Stimulated activated CD4-positive, alpha-beta T cell treated with anti-CD3 and anti-CD28 coated beads, Interleukin-4, amount 100 ng/mL, for 48 hours (primary cell): Measurements from ENCODE around the gene SAXO2.
"Not testable (repeated sequence)": the region's sequence is repeated elsewhere in the genome, so short reads cannot be mapped to it uniquely, and the experiment has no call there.

ENCODE experiments used
- DNase-seq, 2 donors: peaks; one replicate each; pipeline ENCODE4 v3.0.0-alpha.2; 2020; ENCODE audit warnings: low read depth in 2 of 2

Gene SAXO2

DNA sequence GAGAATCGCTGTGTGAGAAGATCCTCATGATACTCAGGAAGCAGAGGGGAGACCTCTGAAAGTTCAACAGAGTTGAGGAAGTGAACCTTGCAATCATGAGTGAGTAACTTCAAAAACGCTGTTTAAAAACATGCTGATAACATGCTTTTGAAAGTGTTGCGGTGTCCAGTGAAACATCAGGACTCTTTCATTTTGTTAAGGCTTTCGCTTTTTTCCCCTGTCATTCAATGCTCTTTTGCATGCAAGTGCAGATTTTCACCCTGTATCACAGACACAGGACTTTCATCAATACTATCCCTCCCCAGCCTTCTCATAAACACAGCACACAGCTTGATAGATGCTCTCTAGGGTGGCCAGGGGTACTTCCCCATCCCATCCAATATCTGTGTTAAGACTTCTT, 23.9 kb downstream of the SAXO2 start:
- DNase-seq: not testable (repeated sequence)

DNA sequence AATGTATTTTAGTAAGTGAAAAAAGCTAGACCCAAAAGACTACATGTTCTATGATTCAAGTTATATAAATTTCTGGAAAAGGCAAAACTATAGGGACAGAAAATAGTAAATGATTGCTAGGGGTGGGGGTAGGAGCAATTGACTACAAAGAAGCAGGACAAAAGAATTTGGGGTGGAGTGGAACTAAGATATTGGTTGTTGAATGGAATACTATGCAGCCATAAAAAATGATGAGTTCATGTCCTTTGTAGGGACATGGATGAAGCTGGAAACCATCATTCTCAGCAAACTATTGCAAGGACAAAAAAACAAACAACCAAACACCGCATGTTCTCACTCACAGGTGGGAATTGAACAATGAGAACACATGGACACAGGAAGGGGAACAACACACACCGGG, 25.6 kb downstream of the SAXO2 start:
- not testable (repeated sequence) for DNase-seq

DNA sequence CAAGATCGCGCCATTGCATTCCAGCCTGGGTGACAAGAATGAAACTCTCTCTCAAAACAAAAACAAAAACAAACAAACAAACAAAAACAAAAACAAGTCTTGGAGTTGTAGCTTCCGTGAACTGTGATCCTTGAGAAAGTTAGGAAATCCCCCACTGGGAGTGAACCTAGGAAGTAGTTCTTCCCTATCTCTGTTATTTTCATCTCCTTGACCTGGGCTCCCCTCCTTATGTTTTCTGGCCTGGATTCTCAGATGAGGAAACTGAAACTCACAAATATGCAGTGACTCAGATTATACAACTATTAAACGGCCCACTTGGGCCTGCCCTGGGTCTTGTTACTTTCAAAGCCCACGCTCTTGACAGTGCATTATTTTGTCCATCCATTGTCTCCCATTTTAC, 29.7 kb downstream of the SAXO2 start:
- no peak for DNase-seq

DNA sequence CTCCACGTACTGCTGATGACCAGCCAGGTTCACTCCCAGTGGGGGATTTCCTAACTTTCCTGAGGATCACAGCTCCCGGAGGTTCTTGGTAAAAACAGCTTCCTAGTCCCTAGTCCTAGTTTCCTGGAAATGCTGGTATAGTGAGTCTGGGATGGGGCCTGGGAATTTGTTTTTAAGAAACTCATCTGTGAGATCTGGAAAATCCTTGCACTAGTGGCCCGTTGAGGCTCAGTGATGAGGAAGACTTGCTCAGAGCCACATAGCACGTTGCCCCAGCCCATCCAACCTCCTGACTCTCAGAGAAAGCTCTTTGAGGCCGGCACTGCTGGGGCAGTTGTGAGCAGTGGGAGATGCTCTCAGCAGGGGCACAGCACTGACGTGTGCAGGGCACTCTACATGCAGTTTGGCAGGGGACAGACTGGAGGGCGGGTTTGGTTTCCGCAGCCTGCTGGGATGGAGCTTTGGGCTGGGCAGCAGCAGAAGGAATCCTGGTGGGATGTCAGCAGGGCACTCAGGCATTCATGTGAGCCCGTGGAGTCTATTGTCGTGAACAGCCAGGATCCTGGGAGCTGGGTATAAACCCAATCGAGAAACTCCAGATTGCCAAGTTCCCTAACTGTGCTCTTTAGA, 31.6 kb downstream of the SAXO2 start:
- no peak for DNase-seq

DNA sequence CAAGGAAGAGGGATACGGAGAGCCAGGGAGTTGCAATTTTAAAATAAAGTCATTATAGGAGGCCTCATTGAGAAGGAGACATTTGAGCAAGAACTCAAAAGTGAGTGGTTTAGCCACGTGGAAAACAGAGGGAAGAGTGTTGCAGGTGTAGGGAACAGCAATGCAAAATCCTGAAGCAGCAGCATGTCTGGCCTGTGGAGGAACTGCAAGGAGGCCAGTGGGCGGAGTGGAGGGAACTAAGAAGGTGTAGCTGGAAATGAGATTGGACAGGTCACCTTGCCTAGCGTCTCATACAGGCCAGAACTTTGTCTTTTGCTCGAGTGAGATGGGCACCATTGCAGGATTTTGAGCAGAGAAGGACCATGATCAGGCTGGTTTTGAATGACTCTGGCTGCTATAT, 34.9 kb downstream of the SAXO2 start:
- no peak for DNase-seq

DNA sequence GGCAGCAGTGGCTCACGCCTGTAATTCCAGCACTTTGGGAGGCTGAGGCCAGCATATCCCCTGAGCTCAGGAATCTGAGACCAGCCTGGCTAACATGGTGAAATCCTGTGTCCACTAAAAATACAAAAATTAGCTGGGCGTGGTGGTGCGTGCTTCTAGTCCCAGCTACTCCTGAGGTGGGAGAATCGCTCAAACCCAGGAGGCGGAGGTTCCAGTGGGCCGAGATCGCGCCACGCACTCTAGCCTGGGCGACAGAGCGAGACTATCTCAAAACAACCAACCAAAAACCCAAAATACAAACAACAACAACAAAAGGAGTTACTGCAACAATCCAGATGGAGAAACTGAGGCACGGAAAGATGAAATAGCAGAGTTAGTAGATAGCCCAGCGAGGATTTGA, 35.4 kb downstream of the SAXO2 start:
- no peak for DNase-seq

DNA sequence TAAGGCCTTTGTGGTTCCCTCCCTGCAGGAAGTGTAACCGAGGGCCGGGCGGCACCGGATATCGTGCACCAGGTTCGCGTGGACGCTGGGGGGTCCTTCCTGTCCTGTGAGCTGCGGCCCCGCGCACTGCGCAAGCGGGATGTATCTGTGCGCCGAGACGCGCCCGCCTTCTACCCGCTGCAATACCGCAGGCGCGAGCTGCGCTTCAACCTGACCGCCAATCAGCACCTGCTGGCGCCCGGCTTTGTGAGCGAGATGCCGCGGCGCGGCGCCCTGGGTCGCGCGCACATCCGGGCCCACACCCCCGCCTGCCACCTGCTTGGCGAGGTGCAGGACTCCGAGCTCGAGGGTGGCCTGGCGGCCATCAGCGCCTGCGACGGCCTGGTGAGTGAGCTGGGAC, 35.9 kb downstream of the SAXO2 start:
- DNase-seq: peak; percentile 28 to 42

DNA sequence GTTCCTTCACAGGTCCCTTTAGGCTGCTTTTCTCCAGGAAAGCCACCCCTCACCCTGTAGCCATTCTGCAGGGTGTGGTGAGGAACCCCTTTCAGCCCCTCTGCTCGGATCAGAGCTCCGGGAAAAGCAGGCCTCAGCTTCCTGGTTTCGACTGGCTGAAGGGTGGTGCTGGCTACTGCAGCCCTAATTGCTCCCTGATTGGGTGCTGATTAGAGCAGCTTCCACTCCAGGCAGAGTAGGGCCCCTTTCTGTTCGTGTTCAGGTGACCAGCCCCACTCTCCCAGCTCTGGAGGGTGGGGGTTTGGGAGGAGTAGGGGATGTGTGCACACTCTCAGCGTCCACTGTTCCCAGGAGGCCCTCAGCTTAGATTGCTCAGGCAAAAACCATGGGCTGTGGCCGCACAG, 36.9 kb downstream of the SAXO2 start:
- DNase-seq: not testable (repeated sequence)

DNA sequence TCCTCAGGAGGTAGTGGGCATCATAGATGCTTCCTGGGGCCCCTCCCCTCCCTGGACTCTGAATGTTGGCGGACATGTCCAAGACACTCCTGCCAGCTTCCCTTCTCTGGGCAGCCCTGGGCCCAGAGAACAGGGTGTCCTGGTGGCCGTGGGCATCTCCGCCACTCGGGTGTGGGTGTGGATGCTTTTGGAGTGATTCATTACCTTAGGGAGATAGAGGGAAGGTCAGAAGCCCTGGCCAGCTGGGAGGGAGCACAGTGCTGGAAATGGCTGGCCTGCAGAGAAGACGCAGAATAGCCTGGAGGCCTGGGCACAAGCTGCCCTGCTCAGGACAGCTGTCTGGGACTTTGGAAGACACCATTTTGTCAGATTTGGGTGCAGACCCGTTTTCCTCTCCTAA, 37.7 kb downstream of the SAXO2 start:
- not testable (repeated sequence) for DNase-seq

DNA sequence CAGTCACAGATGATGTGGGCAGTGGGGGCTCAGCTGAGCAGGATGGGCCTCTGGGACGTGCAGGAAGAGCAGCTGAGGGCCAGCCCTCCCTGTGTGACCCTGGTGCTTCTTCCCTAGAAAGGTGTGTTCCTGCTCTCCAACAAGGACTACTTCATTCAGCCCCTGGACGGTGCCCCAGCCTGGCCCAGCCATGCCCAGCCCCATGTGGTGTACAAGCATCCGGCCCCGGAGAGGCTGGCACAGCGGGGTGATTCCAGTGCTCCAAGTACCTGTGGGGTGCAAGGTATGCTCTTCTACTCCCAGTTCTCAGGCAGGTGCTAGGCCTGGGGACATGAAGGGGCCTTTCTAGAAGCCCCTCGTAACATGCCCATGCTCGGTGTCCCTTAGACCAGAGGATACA, 38.3 kb downstream of the SAXO2 start:
- no peak for DNase-seq

DNA sequence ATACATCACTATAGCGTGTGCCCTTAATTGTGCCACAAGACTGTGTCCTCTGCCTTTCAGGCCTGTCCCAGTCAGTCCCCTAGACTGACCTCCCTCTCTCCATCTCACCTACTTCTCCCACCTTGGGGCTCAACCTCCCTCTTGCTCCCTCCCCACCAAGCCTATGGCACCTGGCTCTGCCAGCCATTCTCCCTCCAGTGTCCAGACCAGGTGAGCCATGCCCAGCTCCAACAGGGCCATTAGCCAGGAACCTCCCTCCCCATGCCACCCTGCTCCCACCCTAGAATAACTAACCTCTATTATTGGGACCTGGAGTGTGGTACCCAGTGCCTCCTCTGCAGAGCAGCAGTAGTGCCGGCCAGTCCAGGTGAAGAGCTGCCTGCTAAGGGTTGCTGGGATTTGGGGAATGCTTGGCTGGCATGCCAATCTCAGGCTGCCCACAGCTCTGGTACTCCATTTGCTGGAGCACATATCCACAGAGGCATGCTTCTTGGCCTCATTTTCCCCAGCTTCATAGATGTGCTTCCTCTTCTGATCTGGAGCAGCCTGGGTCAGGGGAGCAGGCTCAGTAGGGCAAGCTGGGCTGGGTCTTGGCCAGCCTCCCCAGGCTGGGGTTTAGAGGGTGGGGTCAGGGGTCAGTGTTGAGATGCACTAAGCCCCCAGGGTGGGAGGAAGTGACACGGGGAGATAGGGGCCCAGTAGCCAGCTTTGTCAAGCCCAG, 38.8 kb downstream of the SAXO2 start:
- DNase-seq: no peak

DNA sequence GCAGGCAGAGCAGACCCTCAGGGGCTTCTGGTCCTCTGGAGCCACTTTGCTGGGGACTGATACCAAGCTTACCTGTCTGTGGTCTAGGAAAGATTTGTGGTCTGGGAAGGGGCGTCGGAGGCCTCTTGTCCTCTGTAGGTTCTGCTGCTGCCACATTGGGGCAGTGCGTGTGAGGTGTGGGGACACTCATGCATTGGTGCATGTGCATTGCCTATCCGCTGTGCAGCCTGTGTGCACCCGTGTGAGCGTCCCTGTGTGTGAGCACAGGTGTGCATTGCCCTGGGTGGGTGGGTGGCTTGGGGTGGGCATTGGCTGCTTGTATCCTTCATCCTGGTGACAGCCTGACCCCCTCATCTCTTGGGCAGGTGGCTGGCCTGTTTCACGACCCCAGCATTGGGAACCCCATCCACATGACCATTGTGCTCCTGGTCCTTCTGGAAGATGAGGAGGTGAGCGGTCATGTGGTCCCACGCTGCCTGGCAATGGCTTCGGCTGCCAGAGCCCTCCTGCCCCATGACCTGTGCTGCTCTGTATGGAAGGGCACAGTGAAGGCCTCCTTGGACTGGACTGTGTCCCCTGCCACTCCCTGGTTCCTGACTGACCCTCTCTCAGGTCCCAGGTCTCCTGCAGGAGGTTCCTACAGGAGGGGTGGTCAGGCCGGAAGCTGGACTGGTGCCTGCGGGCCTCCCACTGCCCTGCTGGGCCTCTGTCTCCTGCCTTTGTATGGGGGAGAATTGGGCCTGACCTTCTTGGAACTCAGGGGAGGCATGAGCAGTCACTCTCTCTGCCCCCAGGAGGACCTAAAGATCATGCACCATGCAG, 41.5 kb downstream of the SAXO2 start:
- no peak for DNase-seq

DNA sequence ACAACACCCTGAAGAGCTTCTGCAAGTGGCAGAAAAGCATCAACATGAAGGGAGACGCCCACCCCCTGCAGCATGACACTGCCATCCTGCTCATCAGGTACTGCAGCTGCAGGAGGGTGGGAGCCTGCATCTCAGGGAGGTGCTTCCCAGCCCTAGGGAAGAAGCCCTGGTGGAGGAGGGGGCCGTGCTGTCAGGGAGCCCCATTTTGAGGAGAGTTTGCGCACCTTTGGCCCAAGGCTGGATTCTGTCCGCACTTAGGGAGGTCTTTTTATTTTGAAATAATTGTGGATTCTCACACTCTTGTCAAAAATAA, 42.1 kb downstream of the SAXO2 start:
- no peak for DNase-seq

DNA sequence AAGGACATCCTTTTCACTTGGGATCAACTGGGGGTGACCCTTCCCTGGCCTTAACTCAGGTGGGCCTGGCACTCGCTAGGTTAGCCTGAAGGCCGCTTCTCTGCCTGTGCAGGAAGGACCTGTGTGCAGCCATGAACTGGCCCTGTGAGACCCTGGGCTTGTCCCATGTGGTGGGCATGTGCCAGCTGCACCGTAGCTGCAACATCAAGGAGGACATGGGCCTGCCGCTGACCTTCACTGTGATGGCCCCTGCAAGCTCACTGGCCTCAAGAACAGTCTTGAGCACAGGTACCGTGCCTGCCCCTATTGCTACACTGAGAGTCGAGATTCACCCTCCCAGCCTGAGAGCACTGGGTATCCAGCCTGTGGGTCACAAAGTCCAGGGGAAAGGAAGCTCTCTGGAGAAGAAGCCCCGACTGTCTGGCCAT, 43.0 kb downstream of the SAXO2 start:
- DNase-seq: no peak

DNA sequence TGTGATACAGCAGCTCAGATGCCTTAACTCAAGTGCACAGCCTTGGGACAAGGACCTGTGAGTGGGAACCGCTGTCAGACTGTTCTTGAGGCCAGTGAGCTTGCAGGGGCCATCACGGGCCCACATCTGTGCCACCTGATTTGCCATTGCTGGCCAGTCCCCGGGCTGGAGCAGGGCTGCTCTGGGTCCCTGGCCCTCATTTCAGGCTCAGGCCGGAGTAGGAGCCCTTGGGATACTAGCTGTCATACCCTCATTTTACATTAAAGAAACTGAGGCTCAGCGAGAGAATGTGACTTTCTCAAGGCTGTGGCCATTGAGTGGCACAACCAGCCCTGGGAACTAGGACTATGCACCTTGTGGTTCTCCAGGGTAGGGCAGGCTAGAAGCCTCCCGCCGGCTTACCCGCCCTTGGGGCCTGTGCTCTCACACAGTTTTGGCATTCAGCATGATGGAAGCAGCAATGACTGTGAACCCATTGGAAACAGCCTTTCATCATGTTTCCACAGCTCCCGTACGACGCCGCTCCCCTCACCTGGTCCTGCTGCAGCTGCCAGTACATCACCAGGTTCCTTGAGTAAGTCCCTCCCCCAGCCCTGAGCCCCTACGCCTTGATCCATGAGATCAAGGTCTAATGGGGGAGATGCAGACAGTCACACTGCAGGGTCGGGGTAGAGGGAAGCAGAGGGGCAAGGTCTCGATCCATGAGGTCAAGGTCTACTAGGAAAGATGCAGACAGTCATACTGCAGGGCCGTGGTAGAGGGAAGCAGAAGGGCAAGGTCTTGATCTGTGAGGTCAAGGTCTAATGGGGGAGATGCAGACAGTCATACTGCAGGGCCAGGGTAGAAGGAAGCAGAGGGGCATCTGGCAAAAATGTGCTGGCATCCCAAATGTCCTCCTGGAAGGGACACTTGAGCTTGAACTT, 44.4 kb downstream of the SAXO2 start:
- no peak for DNase-seq

DNA sequence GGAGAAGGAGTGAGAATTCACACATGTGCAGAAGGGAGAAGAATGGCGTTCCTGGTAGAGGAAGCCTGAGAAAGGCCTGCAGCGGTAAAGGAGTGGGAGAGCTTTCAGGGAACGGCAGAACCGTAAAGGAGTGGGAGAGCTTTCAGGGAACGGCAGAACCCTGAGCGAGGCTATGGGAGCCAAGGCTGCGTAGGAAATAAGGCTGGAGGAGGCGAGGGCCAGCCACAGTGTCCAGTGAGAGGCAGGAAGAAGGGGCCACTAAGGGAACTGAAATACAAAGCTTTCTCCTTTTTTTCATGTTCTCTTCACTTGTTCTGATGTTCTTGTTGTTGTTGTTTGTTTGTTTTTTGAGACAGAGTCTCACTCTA, 45.1 kb downstream of the SAXO2 start:
- no peak for DNase-seq

DNA sequence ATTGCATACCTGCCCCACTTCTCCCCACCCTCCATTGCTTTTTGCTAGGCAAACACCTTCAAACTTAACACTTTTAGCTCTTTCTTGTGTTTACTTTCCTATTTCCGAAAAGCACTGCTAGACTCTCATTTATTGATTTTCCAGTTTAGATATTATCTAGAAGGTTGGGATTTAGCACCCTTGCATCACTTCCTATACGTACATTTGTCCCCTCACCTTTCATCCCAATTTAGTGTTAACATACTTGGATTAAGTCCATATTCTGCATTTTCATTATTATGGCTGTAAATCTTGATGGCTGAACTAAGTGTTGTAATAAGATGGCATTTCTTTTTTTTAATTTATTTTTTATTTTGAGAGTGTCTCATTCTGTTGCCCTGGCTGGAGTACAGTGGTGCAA, 47.2 kb downstream of the SAXO2 start:
- DNase-seq: no peak

DNA sequence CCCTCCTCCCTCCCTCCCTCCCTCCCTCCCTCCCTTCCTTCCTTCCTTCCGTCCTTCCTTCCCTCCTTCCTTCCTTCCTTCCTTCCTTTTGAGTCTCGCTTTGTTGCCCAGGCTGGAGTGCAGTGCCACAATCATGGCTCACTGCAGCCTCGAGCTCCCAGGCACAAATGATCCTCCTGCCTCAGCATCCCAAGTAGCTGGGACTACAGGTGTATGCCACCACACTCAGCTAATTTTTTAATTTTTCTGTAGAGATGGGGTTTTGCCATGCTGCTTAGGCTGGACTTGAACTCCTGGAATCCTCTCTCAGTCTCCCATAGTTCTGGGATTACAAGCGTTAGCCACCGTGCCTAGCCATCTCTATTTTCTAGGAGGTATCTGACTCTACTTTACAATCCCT, 48.7 kb downstream of the SAXO2 start:
- not testable (repeated sequence) for DNase-seq

DNA sequence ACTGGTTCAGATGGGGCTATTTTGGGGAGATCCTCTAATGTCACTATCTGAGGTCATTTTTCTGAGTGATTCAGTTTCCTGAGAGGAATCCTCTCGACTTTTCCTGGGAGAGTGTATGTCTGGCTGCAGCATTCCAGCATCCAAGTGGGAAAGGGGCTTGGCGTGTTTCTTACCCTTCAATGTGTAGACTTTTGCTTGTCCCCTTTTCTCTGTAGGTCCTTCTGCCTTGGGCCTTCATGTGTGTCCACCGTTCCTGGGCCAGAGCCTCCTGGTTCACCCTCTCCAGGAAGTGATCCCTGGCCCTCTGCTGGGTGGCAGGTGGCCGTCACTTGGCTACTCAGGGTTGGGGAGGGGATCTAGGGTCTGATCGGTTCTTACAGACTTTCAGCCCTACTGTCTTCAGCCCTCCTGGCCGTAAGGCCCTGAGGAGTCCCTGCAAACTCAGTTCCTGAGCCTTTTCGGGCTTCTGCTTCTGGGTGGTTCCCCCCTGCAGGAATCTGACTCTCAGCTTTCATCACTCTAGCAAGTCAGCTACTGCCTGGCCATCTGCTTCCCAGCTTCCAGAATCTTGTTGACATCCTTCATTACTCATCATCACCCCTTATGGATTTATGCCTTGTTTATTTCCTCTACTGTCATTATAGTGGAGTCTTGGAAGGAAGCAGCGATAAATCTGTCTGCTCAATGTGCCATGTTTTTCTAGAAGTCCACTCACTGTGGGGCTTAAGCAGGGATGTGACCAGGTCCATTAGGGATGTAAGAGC, 50.1 kb downstream of the SAXO2 start:
- DNase-seq: no peak

DNA sequence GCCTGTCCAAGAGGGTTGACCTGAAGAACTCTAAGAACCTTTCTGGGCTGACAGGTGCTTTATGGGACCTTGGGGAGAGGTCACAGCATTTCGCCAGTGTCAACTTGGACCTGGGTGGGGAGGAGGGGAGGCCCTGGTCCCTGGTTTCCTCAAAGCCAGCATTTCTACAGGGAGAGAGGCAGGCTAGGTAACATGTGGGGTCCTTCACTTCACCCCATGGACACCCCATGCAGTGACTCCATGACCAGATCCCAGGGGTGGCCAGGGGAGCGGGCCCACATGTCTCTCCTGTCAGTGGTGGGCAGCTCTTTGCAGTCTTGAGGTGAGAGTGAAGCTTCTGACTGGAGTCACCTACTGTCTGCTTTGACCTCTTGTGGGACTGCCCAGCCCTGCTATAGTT, 50.8 kb downstream of the SAXO2 start:
- DNase-seq: no peak
